Mesodermal cell (in vitro differentiated cells): ENCODE results near the gene DDO. TPM values are rescaled to one million over a fixed set of nuclear protein-coding genes. Genes with fewer than 3 reads are reported as not detected.
"Not testable (repeated sequence)": the region's sequence is repeated elsewhere in the genome, so short reads cannot be mapped to it uniquely, and the experiment has no call there.

ENCODE experiments used
- H3K27ac ChIP-seq: 2 replicates; pipeline ENCODE4 v1.7.0; 2013; ENCODE audit warnings: mild to moderate bottlenecking, low read depth, low read length, moderate library complexity; ENCODE audit not compliant: severe bottlenecking
- H3K36me3 ChIP-seq: 2 replicates; pipeline ENCODE4 v1.7.1; 2013; ENCODE audit warnings: mild to moderate bottlenecking, low read length, moderate library complexity; ENCODE audit not compliant: control insufficient read depth, insufficient read depth
- H3K4me1 ChIP-seq: one replicate; pipeline ENCODE4 v1.7.1; 2013; ENCODE audit warnings: mild to moderate bottlenecking, low read length; ENCODE audit not compliant: insufficient read depth, control insufficient read depth, poor library complexity, severe bottlenecking
- H3K4me3 ChIP-seq: 2 replicates; pipeline ENCODE4 v1.7.0; 2013; ENCODE audit warnings: low read length, control low read depth, mild to moderate bottlenecking; ENCODE audit not compliant: insufficient read depth, poor library complexity, severe bottlenecking; ENCODE audit errors: extremely low read depth
- H3K9me3 ChIP-seq: 2 replicates; pipeline ENCODE4 v1.7.1; 2013; ENCODE audit warnings: mild to moderate bottlenecking, low read length, moderate library complexity; ENCODE audit not compliant: control insufficient read depth
- WGBS, 2 experiments: methylation state at CpG; one replicate each; pipeline ENCODE4 v1.1.5; 2013; ENCODE audit warnings: missing lambda C conversion rate in 2 of 2; ENCODE audit not compliant: insufficient coverage in 2 of 2; 5-methylcytosine and 5-hydroxymethylcytosine counted together
- polyA plus RNA-seq, 2 experiments: library from polyadenylated mRNA; stranded (reverse); fragments of 50-300 nt; gene quantifications; one replicate each; pipeline ENCODE4 v1.2.3, GENCODE V29; 2013

DDO gene
- polyA plus RNA-seq (2013, experiment 1 of 2), result not detected
- polyA plus RNA-seq (2013, experiment 2 of 2), result not detected

GRCh38 chr6:110415086-110415916 lies at the start of gene DDO:
Gene DDO (minus strand): TSS chr6:110415575. CDS start chr6:110413462, 2,113 bp downstream.
- 91 to 92% methylated on average over 8 to 9 of the region's 12 CpGs for WGBS, 2 experiments
- Histone ChIP-seq H3K4me3 (no peak within 1 kb of the TSS), H3K9me3 (no peaks in the 10 kb centered on the region), H3K27ac (no peak within 1 kb of the TSS), H3K4me1 (no peaks in the 10 kb centered on the region), H3K36me3 (no peaks in the 10 kb centered on the region)

GRCh38 chr6:110462884-110463481 lies 47.6 kb upstream of the DDO start:
- WGBS, 2 experiments, result 83% methylated on average over 2 of the region's 2 CpGs; no CpG with 5 or more reads in 1 of the 2 experiments

GRCh38 chr6:110461376-110461775 lies 46.0 kb upstream of the DDO start:
- H3K27ac ChIP-seq, result no peak overlapping the region
- H3K4me1 ChIP-seq, result no peaks in the 10 kb centered on the region
- H3K36me3 ChIP-seq, result no peaks in the 10 kb centered on the region
- no peak overlapping the region for H3K4me3 ChIP-seq
- H3K9me3 ChIP-seq, result peaks cover 5% of the 10 kb centered on the region
- WGBS, 2 experiments, result no CpG with 5 or more reads among the region's 1 CpG

More at GRCh38 chr6:110462884-110463481, 47.6 kb upstream of the DDO start:
- Histone ChIP-seq H3K36me3 (no peaks in the 10 kb centered on the region), H3K9me3 (peaks cover 5% of the 10 kb centered on the region), H3K27ac (no peak overlapping the region), H3K4me3 (no peak overlapping the region), H3K4me1 (no peaks in the 10 kb centered on the region)

GRCh38 chr6:110459137-110459536 lies 43.8 kb upstream of the DDO start:
- 100% methylated on average over 1 of the region's 2 CpGs; no CpG with 5 or more reads in 1 of the 2 experiments for WGBS, 2 experiments

DNA sequence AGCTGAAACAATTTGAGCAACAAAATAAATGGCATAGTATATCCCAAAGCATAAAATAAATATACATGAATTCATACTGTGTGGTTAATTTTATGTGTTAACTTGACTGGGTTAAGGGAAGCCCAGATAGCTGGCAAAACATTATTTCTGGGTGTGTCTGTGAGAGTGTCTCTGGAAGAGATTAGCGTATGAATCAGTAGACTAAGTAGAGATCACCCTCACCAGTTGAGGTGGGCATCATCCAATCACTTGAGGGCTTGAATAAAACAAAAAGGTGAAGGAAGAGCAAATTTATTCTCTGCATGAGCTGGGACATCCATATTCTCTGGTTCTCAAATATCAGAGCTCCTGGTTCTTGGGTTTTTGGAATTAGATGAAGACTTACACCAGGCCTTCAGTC lies 43.1 kb upstream of the DDO start:
- H3K36me3 ChIP-seq, result no peaks in the 10 kb centered on the region
- H3K4me1 ChIP-seq, result no peaks in the 10 kb centered on the region
- H3K27ac ChIP-seq, result no peak overlapping the region
- WGBS, 2 experiments, result 100% methylated on average over 1 of the region's 1 CpG
- peaks cover 5% of the 10 kb centered on the region for H3K9me3 ChIP-seq
- H3K4me3 ChIP-seq, result no peak overlapping the region

More at GRCh38 chr6:110459137-110459536, 43.8 kb upstream of the DDO start:
- Histone ChIP-seq H3K36me3 (no peaks in the 10 kb centered on the region), H3K9me3 (peaks cover 5% of the 10 kb centered on the region), H3K27ac (no peak overlapping the region), H3K4me3 (no peak overlapping the region), H3K4me1 (no peaks in the 10 kb centered on the region)

GRCh38 chr6:110457567-110458175 lies 42.3 kb upstream of the DDO start:
- H3K9me3 ChIP-seq, H3K4me3 ChIP-seq, H3K27ac ChIP-seq, H3K36me3 ChIP-seq, H3K4me1 ChIP-seq: not testable (repeated sequence)
- 68 to 77% methylated on average over 4 of the region's 8 CpGs for WGBS, 2 experiments

- WGBS, 2 experiments, result 100% methylated on average over 1 to 3 of the region's 3 CpGs
- peaks cover 5% of the 10 kb centered on the region for H3K9me3 ChIP-seq
- no peaks in the 10 kb centered on the region for H3K4me1 ChIP-seq
- H3K36me3 ChIP-seq, result no peaks in the 10 kb centered on the region
- no peak overlapping the region for H3K27ac ChIP-seq
- no peak overlapping the region for H3K4me3 ChIP-seq
Observed at GRCh38 chr6:110456694-110457093, 41.3 kb upstream of the DDO start.

DNA sequence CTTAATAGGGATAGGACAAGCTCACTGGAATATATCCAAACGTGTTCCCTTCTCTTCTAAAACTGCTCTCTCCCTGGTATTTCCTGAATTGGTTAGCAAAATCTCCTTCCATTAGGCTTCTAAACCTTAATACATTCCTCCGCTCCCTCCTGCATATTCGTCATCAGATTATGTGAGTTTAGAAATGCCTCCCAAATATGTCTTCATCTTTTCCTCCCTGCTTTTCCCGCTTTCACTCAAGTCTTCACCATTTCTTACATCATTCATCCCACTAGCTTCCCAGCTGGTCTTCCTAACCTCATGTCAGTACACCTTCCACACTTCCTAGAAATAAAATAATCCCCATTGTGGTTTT lies 34.1 kb upstream of the DDO start:
- H3K27ac ChIP-seq, result no peak overlapping the region
- H3K9me3 ChIP-seq, result no peaks in the 10 kb centered on the region
- no peaks in the 10 kb centered on the region for H3K4me1 ChIP-seq
- no peaks in the 10 kb centered on the region for H3K36me3 ChIP-seq
- WGBS, 2 experiments, result 87 to 89% methylated on average over 4 of the region's 4 CpGs
- H3K4me3 ChIP-seq, result no peak overlapping the region

DNA sequence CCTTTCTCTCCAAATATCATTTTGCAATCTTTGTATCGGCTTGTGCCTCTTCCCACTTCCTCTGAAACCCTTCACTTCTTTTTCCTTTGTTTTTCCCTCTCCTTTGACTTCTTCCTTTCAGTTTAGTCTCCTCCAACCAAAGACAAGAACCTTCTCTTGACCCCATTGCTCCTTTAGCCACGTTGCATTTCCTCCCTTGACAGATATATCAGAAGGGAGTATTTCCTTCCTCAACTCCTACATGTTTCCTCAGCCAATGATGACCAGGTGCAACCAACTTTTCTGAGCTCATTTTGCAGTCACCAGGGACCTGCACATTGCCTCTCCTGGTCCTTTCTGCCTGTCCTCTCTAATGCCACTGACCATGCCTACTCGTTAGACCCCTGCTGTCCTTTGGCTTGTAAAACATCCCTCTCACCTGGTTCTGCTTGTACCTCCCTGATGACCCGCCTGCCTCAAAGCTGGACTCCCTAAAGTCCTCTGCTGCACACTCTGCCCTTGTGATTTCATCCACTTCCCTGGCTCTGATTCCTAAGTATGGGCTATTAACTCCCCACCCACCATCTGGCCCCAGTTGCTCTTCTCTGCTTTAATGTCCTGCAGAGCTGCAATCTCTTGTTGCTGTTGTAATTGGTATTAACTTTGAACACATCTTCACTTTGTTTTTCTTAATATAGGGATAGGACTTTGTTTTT lies 33.6 kb upstream of the DDO start:
- Histone ChIP-seq H3K36me3 (no peaks in the 10 kb centered on the region), H3K4me1 (no peaks in the 10 kb centered on the region), H3K27ac (no peak overlapping the region), H3K9me3 (no peaks in the 10 kb centered on the region), H3K4me3 (no peak overlapping the region)
- WGBS, 2 experiments, result 79 to 94% methylated on average over 3 to 4 of the region's 4 CpGs

GRCh38 chr6:110447761-110448160 lies 32.4 kb upstream of the DDO start:
- H3K4me1 ChIP-seq, result no peaks in the 10 kb centered on the region
- no peaks in the 10 kb centered on the region for H3K36me3 ChIP-seq
- no peak overlapping the region for H3K4me3 ChIP-seq
- no peak overlapping the region for H3K27ac ChIP-seq
- H3K9me3 ChIP-seq, result no peaks in the 10 kb centered on the region
- WGBS, 2 experiments, result 84 to 100% methylated on average over 1 to 2 of the region's 3 CpGs
